Omental fat pad (tissue), 4 donors: ENCODE results near the gene KRT222. TPM values are rescaled to one million over a fixed set of nuclear protein-coding genes. Genes with fewer than 3 reads are reported as not detected.

Experiments
- ATAC-seq: fragments of 150-250 bp; one replicate; pipeline ENCODE4 v1.9.1; 2016; ENCODE audit warnings: mild to moderate bottlenecking, moderate library complexity; ENCODE audit not compliant: low FRiP score
- DNase-seq: peaks from one replicate; pipeline ENCODE4 v3.0.0-alpha.2; 2019; ENCODE audit warnings: low spot score
- total RNA-seq, 4 donors: library from RNA; depleted of rRNA; stranded (reverse); fragments of >200 nt; gene quantifications; one replicate each; pipeline ENCODE4 v1.1.0, GENCODE V29; 2016
- TF ChIP-seq, protein P1 (sequence below), 3 donors: fragments of 450-650 bp; IDR thresholded peaks; one replicate each; pipeline ENCODE4 v1.5.1; 2016 to 2017; ENCODE audit warnings: antibody characterized with exemption in 3 of 3, mild to moderate bottlenecking in 3 of 3, moderate library complexity in 2 of 3

Gene KRT222
- total RNA-seq, 4 donors from 2014 or later = 2.0 to 11.5 (median 3.5) TPM; not detected in 1

DNA sequence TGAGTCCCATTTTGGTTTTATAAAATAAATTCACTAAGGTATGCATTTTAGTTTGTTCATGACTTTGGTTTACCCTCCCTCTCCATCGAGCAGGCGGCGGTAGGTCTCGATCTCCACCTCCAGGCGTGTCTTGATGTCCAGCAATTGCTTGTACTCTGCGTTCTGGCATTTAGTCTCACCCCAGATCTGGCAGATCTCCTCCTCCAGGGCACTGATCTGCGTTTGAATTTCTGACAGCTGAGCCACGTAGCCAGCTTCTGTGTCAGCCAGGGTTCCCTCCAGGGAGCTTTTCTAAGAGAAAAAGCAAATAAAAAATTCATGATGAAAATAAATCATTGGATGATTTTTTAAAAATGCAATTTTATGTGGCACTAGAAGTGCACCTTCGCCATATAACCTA, 34.4 kb upstream of the KRT222 start:
- DNase-seq = no peak
- TF ChIP-seq, protein P1, sequence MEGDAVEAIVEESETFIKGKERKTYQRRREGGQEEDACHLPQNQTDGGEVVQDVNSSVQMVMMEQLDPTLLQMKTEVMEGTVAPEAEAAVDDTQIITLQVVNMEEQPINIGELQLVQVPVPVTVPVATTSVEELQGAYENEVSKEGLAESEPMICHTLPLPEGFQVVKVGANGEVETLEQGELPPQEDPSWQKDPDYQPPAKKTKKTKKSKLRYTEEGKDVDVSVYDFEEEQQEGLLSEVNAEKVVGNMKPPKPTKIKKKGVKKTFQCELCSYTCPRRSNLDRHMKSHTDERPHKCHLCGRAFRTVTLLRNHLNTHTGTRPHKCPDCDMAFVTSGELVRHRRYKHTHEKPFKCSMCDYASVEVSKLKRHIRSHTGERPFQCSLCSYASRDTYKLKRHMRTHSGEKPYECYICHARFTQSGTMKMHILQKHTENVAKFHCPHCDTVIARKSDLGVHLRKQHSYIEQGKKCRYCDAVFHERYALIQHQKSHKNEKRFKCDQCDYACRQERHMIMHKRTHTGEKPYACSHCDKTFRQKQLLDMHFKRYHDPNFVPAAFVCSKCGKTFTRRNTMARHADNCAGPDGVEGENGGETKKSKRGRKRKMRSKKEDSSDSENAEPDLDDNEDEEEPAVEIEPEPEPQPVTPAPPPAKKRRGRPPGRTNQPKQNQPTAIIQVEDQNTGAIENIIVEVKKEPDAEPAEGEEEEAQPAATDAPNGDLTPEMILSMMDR (IDR thresholded peaks at IDR 0.05) = no peak

DNA sequence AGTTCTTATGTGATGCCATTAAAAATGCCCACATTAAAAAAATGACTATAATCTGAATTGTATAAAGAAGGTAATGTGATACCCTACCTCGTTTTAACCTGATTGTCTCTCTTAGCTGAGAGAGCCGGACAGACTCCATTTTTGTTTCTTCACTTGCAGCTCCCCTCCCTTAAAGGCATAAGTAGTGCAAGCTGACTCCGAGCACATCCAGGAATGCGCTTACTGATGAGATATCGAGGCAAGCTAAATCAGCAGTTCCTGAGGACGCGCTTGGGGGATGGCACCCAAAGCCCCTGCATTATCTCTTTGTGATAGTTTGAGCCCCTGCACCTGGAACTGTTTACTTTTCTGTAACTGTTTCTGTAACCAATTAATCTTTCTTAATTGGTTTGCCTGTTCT, 32.3 kb upstream of the KRT222 start:
- no peak for ATAC-seq
- TF ChIP-seq, protein P1 (IDR thresholded peaks at IDR 0.05) = no peak
- DNase-seq = no peak

More for the DNA sequence above, 34.4 kb upstream of the KRT222 start:
- ATAC-seq = no peak

- DNase-seq = no peak
- TF ChIP-seq, protein P1 (IDR thresholded peaks at IDR 0.05) = no peak
- ATAC-seq = no peak
These were observed 31.7 kb upstream of the KRT222 start for GRCh38 chr17:40696651-40697072.

- TF ChIP-seq, protein P1 (IDR thresholded peaks at IDR 0.05) = no peak
- ATAC-seq = no peak
- no peak for DNase-seq
These were observed 31.0 kb upstream of the KRT222 start for GRCh38 chr17:40695874-40696472.

- TF ChIP-seq, protein P1 (IDR thresholded peaks at IDR 0.05) = no peak
- DNase-seq = no peak
- ATAC-seq = no peak
These were observed 29.6 kb upstream of the KRT222 start for GRCh38 chr17:40694584-40694983.

DNA sequence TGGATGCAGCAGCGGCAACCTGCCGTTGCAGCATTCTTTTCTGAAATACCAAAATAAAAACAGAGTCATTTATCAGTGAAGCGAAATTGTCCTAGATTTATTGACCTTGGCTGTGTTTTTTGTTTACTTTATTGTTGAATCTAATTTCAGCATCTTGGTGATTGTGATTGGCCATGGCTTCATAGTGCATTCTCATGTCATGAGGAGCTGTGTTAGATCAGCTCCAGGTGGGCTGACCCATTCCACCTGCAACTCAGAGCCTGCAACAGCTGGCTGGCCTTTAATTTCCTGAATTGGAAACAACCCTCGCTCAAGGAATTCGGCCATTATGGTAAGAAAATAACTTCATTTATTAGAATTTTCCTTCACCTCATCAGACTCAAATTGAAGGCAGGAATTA, 22.1 kb upstream of the KRT222 start:
- no peak for ATAC-seq
- TF ChIP-seq, protein P1 (IDR thresholded peaks at IDR 0.05) = no peak

DNA sequence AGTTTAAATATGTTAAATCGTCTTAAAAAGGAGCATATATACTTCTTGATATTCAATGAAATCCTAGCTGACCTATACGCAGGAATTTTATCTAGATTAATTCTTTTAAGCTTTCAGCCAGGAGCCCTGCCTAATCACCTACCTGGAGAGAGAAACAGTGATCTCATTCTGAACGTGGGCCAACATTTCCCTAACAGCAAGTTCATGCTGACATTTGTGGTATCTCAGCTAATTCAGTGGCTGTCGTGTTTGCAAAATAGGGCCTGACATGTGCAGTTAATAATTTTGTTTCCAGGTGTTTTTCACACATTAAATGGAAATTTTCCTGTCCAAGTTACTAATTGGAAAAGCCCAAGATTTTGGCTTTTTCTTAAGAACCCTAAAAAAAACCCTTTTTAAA, 21.2 kb upstream of the KRT222 start:
- DNase-seq = no peak
- no peak for ATAC-seq
- TF ChIP-seq, protein P1 (IDR thresholded peaks at IDR 0.05) = no peak

More for the DNA sequence above, 22.1 kb upstream of the KRT222 start:
- no peak for DNase-seq
